ENCODE results near the gene TSC22D1.
A peak's percentile ranks its signal among the peaks of the same experiment; 100 is the strongest.
"Not testable (repeated sequence)": the region's sequence is repeated elsewhere in the genome, so short reads cannot be mapped to it uniquely, and the experiment has no call there.

TSC22D1 gene

DNA sequence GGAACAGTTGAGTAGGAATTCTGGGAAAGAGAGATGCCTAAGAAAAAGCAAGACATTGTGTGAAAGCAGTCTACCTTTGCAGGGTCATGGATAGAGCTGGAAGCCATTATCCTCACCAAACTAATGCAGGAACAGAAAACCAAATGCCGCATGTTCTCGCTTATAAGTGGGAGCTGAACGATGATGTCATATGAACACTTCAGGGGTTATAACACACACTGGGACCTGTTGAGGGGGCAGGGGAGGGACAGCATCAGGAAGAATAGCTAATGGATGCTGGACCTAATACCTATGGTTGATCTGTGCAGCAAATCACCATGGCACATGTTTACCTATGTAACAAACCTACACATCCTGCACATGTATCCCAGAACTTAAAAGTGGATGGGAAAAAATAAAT lies 69.9 kb downstream of the TSC22D1 start:
- DNase-seq (ENCODE audit: low read depth), result no peak

DNA sequence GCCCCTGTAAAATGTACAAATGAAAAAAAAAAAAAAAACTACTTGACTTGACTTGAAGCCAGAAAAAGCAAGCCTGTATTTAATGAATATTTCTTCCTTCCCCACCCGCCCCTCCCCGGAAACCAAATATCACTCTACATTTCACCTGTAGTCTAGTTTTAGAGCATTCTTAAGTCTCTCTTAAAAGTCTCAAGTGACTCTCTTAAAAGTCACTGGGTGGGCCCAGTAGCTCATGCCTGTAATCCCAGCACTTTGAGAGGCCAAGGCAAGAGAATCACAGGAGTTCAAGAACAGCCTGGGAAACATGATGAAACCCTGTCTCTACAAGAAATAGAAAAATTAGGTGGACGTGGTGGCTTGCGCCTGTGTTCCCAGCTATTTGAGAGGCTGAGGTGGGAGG lies 72.0 kb downstream of the TSC22D1 start:
- DNase-seq (ENCODE audit: low read depth), result no peak

DNA sequence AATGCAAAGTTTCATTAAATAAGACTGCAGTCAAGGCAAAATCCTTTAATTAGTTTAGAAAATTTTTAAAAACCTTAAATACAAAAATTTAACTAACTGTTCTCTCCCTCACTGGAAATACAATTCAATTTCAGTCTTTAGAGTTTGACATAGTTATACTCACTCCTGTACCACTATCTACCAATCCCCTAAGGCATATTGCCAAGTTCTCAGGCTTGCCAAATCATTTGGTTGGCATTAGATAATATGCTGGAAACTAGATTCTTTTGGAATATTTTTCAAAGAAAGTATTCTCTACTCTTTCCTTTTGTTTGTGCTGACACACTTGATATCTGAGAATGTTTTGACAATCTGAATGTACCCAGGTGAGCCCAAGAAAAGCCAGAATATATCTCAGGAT lies 77.2 kb downstream of the TSC22D1 start:
- no peak for DNase-seq (ENCODE audit: low read depth)

DNA sequence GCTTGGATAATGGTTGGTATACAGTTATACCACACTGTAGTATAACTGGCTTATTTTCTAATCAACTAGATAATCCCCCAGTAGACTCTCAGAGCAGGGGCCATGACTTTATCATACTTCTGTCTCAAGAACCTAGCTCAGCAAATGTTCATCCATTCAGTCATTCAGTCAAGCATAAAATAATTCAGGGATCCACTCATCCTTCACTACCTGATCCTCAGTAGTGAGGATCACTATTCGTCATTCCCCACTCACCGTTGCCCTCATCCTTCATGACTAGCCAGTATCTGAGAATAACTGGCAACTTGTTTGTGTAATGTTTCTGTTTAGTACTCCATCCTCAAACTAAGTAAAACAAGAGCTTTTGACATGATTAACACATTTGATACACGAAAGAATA lies 77.6 kb downstream of the TSC22D1 start:
- DNase-seq (ENCODE audit: low read depth), result no peak

- no peak for DNase-seq (ENCODE audit: low read depth)
Measured at GRCh38 chr13:44497801-44498200, 78.3 kb downstream of the TSC22D1 start.

DNA sequence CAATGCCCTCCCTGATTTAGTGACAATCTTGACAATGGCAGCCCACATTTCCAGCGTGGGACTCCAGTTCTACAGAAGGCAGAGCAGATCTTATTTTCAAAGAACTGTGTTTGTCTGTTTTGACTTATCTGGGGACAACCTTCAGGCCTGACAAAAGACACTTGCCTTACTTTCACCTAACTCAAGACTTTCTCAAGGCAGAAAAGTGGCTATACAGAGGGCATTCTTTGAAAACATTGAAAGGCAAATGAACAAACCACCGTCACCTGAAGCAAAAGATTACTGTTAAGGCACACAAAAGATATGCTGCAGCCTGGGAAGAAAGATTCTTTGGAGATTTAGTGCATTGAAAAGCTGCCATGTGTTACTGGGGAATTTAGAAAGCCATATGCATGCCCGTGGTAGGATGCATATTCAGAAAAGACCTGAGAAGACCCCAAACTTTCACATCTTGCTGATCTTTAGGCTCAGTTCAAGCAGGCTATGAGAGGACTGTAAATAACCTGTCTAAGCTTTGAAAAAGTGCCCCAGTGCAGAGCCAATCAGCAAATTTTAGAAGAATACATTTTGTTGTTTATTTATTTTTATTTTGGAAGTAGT lies 82.8 kb downstream of the TSC22D1 start:
- DNase-seq (ENCODE audit: low read depth), result no peak

DNA sequence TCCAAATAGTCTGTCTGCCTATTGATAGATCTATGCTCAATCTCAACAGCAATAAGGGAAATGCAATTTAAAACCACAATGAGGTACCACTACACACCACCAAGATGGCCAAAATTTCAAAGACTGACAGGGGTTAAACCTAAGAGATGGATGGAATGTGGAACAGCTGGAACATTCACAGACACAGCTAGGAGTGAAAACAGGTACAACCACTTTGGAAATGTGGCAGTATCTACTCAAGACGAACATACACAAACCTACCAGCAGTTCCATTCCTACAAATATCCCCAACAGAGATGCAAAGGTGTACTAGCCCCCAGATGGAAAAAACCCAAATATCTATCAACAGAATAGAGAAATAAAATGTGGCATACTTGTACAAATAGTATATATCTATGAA lies 86.4 kb downstream of the TSC22D1 start:
- no peak for DNase-seq (ENCODE audit: low read depth)

GRCh38 chr13:44487989-44488388 lies 88.1 kb downstream of the TSC22D1 start:
- no peak for DNase-seq (ENCODE audit: low read depth)

- DNase-seq (ENCODE audit: low read depth), result no peak
Measured at GRCh38 chr13:44484562-44485138, 91.5 kb downstream of the TSC22D1 start.

DNA sequence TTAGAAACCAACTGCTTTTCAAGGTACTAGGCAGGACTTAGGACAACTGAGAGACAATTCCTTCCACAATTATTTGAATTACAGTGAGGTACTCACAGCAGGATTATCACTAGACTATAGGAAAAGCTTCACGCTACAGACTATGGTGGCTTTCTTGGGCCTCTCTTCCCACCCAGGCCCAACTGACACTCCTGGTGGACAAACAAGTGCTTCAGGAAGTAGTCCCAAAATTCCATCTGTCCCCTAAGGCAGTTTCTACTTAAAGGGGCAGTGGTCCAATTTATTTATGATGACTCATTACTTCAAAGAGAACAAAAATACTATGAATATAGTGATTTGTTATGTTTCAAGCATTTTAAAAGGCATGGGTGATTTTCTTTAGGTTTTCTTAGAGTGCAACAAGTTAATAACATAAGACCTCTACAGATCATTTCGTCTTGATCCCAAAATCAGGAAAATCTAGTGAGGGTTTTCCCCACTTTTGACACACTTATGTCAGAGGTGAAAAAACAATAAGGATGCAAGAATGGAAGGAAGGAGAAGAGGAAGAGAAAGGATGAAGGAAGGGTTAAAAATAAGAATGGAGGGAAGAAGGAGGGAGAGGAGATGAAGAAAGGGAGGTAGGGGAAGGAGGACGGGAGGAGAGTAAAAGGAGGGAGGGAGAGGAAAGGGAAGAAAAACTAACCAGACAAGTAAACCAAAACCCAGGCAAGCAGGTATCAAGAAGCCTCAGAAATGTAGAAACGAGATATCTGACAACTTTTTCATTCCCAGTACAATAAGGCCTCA lies 101.8 kb downstream of the TSC22D1 start:
- DNase-seq (ENCODE audit: low read depth), result peak; percentile 27

- peak; percentile 29 for DNase-seq (ENCODE audit: low read depth)
Measured at GRCh38 chr13:44471686-44472085, 104.4 kb downstream of the TSC22D1 start.

- DNase-seq (ENCODE audit: low read depth), result no peak
Measured at GRCh38 chr13:44470638-44471562, 105.2 kb downstream of the TSC22D1 start.

GRCh38 chr13:44468874-44469273 lies 107.3 kb downstream of the TSC22D1 start:
- DNase-seq (ENCODE audit: low read depth), result no peak

- no peak for DNase-seq (ENCODE audit: low read depth)
Measured at GRCh38 chr13:44465318-44465717, 110.8 kb downstream of the TSC22D1 start.

DNA sequence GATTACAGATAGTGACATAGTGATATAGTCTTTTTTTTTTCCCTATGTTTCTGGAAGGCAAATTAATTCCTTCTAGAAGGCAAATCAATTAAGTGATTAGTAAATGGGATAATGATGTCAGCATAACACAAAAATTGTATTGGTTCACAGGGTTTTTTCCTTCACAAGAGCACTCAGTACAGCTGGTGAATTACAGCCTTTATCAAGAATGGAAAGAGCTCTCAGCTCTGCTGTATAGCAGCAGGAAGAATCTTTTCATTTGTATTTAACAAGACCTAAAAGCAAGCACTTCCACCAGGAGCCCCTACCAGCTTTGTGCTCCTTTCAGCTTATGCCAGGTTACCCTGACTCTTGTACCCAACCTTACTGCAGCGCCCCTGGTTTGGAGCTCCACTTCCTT lies 111.7 kb downstream of the TSC22D1 start:
- DNase-seq (ENCODE audit: low read depth), result no peak

- DNase-seq (ENCODE audit: low read depth), result no peak
Measured at GRCh38 chr13:44463759-44464158, 112.4 kb downstream of the TSC22D1 start.

GRCh38 chr13:44459674-44460073 lies 116.5 kb downstream of the TSC22D1 start:
- no peak for DNase-seq (ENCODE audit: low read depth)

DNA sequence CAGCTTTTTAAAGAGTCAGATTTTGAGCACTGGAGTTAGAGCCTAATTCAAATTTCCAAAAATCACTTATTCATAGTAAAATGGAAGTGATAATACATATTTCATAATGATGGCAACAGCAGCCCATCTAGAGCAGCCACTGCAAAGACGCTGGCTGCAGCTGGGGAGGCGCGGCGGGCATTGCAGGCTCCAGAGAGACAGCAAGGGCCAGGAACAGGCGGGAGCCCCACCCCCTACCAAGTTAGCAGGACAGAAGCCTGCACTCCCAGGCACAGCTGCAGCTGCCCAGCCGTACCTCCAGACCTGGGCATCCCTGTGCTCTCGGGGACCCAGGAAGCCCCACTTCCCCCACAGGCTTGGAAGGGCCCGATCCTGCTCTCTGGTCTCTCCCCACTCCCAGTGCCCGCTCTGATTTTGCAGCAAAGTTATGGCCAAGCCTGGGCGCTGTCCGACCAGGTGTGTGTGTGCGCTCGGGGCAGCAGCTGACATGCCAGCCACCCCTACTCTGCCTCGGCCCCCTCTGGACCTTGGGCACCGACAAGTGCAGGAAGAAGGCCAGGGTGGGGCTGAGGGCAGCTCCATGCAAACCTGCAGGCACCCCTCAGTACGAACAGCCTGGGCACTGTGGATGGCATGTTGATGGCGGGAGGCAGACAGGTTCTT lies 117.7 kb downstream of the TSC22D1 start:
- no peak for DNase-seq (ENCODE audit: low read depth)

DNA sequence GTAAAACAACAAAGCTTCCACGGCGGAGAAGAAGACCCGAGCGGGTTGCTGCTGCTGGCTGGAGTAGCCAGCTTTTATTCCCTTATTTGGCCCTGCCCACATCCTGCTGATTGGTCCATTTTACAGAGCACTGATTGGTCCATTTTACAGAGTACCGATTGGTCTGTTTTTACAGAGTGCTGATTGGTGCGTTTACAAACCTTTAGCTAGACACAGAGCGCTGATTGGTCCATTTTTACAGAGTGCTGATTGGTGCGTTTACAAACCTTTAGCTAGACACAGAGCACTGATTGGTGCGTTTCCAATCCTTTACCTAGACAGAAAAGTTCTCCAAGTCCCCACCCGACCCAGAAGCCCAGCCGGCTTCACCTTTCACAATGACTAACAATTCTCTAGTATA lies 119.9 kb downstream of the TSC22D1 start:
- not testable (repeated sequence) for DNase-seq (ENCODE audit: low read depth)

DNA sequence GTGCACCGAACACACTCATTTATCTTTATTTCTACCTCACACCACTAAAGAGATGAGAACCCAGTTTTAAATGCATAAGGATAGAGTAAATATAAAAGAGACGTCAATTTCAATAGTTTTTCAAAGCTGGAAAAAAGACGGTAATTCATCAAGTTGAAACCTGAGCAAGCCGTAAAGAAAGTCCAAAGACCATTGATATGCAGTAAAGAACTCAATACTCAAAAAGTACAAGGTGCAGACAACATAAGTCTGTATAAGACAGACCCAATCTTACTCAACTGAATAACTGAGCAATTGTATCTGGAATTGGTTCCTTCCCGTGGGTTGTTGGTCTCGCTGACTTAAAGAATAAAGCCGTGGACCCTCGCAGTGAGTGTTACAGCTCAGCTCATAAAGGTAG lies 120.4 kb downstream of the TSC22D1 start:
- no peak for DNase-seq (ENCODE audit: low read depth)

DNA sequence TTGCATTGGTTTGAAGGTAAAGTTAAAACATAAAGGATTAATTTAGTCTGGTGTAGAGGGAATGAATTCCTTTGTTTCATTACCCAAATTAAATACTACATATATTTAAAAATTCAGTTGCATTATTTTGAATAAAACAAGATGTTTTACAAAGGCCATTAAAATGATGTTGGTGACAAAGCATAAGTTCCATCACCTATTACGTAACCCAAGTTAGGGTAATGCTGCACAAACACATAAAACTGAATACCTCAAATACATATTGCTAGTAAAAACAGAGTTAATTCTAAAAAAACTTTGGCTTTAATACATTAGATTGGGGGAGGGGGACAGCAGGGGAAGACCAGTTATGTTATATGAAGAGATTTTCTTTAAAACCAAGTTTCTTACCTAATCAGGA lies 122.2 kb downstream of the TSC22D1 start:
- DNase-seq (ENCODE audit: low read depth), result no peak

DNA sequence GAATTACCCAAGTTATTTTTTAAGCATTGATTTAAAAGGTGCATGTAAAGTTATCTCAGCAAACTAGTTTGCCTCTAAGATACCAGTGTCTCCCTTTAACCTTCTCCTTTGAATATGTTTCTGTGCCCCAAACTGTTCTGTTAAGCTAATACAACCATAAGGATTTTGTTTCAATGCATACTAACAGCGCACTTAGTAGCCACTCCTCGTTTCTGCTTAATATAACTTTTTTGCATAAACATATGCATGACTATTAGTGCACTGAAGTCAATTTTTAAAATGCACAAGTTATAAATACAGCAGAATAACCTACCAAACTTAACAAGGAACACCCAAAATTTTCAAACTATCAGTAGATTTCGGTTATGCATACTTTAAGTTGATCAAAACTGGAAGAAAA lies 123.1 kb downstream of the TSC22D1 start:
- no peak for DNase-seq (ENCODE audit: low read depth)

All from HS-27A (cell line).